ENCODE measurements around the gene CYTH1. TPM values are rescaled to one million over a fixed set of nuclear protein-coding genes. Genes with fewer than 3 reads are reported as not detected.
A peak's percentile ranks its signal among the peaks of the same experiment; 100 is the strongest.
"Not testable (repeated sequence)": the region's sequence is repeated elsewhere in the genome, so short reads cannot be mapped to it uniquely, and the experiment has no call there.

Gene CYTH1
- total RNA-seq, 1 donor from 2014 or later, result 51.4 TPM

DNA sequence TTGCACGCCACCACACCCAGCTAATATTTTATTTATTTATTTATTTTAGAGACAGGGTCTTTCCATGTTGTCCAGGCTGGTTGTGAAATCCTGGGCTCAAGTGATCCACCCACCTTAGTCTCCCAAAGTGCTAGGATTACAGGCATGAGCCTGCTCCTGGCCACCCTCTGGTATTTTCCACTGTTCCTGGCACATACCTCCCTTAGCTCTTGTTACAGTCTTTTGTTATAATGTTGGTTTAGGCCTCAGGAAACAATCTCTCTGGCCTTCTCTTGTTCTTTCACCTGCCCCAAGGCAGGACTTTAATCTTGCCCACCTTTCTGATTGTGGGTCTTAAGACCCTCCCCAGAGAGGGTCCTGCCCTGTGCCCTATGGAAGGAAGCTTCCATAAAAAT lies 3.6 kb upstream of the CYTH1 start:
- no peak for DNase-seq

- no peak for DNase-seq
Measured at GRCh38 chr17:78785011-78785662, 3.1 kb upstream of the CYTH1 start.

GRCh38 chr17:78784352-78784751 lies 2.3 kb upstream of the CYTH1 start:
- no peak for DNase-seq

GRCh38 chr17:78783711-78784324 lies 1.7 kb upstream of the CYTH1 start:
- DNase-seq, result no peak

GRCh38 chr17:78781104-78781892 lies 775 bp downstream of the CYTH1 start:
- peak; percentile 45 for DNase-seq

- DNase-seq, result no peak
Measured at GRCh38 chr17:78780335-78780734, 1.7 kb downstream of the CYTH1 start.

GRCh38 chr17:78779850-78780249 lies 2.2 kb downstream of the CYTH1 start:
- DNase-seq, result peak; percentile 28

- DNase-seq, result not testable (repeated sequence)
Measured at GRCh38 chr17:78779286-78779651, 2.8 kb downstream of the CYTH1 start.

- no peak for DNase-seq
Measured at GRCh38 chr17:78777881-78778280, 4.2 kb downstream of the CYTH1 start.

- no peak for DNase-seq
Measured at GRCh38 chr17:78774956-78775571, 7.0 kb downstream of the CYTH1 start.

DNA sequence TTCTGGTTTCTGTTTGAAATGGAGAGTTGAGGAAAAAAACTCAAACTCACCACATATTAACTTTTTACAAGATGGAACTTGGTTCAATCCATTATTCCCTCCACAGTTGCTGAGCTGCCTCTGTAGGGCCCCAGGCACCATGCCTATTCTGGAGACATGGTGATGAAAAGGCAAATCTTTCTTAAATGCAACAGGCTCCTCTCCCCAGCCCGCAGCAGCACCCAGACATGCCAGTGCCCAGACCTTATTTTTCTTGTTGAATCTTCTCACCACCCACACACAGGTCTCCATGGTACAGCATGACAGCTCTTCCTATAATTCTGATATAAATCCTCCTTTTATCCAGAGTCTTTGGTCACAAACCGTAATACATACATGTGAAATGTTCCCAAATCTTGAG lies 7.6 kb downstream of the CYTH1 start:
- no peak for DNase-seq

GRCh38 chr17:78771758-78772382 lies 10.2 kb downstream of the CYTH1 start:
- peak; percentile 60 for DNase-seq

DNA sequence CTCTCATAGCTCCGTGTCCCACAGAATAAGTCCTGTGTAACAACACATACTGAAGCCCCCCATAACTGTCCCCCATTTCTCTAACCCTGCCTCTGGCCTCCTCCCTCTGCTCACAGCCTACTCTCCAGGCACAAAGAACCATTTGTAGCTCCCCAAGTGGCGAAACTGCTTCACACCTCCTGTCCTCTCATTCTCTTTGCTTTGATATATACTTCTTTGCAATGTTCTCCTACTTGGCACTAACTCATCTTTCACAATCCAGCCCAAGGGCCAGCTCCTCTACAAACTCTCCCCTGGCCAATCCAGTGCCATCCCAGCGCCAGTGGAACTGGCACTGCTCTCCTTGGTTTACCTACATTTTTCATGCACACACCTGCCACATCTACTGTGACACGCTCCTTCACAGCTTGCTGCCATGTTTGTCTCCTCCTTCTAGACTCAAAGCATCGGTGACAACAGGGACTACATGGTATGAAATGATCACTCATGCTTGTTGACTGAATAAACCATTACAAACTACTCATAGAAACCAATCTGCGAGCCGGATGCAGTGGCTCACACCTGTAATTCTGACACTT lies 12.8 kb downstream of the CYTH1 start:
- no peak for DNase-seq

DNA sequence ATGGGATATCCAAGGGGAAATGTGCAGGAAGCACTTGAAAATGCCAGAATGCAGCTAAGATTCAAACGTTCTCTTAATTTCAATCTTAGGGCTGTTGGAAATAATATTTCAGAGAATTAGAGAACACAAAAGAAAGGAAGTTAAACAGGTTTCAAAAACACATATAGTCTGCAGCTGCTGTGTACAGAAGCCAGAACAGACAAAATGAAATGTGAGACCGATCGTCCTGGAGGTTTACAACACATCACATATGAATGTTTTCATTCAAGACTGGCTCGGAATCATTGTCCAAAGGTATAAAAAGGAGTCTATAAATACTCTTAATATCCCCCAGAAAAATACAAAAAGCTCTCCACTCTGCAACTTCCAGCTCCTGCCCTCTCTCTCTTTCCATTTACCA lies 14.3 kb downstream of the CYTH1 start:
- peak; percentile 50 for DNase-seq

- no peak for DNase-seq
Measured at GRCh38 chr17:78766743-78767294, 15.3 kb downstream of the CYTH1 start.

GRCh38 chr17:78766225-78766624 lies 15.8 kb downstream of the CYTH1 start:
- DNase-seq, result no peak

- DNase-seq, result no peak
Measured at GRCh38 chr17:78765821-78766220, 16.3 kb downstream of the CYTH1 start.

DNA sequence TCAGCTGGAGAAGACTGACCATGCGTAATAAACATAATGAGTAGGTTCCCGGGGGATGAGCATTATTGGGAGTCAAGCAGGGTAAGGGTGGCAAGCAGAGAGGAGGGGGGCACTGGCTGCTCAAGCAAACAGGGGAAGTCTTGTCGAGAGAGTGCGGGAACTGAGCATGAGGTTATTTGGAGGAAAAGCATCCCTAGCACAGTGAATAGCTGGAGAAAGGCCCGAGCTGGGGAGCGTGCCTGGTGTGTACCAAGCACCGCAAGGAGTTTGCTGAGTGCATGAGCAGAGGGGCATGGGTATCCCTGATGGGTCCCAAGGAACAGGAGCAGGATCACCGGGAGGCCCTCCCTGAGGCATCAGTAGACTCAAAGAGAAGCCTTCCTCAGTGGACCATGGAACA lies 17.2 kb downstream of the CYTH1 start:
- no peak for DNase-seq

DNA sequence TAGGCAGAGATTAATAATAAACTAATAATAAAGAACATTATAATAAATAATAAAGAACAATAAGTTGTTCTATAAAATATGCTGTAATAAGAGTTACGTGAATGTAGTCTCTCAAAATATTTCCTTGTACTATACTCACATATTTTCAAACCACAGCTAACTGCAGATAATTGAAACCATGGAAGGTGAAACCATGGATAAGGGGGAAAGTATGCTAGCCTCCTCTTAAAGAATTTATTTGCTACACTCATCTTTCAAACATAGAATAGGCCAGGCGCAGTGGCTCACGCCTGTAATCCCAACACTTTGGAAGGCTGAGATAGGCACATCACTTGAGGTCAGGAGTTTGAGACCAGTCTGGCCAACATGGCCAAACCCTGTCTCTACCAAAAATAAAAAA lies 18.5 kb downstream of the CYTH1 start:
- no peak for DNase-seq

GRCh38 chr17:78761789-78762406 lies 20.2 kb downstream of the CYTH1 start:
- DNase-seq, result peak; percentile 70

DNA sequence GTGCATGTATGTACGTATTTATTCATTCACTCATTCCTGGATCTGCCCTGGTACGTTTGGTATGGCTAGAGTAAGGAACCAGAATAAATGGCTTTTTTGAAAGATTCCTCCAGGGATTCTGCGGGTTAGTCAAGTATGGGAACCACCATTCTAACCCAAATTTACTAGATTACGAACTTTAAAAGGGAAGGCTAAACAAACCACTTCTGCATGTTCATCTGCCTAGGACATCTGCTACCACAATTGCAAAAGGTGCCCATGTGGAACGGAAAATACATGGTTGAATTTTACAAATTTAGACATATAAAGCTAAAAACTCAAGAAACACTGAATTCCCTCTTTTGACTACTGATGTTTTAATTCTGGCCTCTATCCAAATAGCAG lies 22.1 kb downstream of the CYTH1 start:
- DNase-seq, result no peak
